Left renal cortex interstitium (tissue), 4 donors: ENCODE results near the gene SORCS3. TPM values are rescaled to one million over a fixed set of nuclear protein-coding genes. Genes with fewer than 3 reads are reported as not detected.

ENCODE experiments used
- DNase-seq, 4 donors: peaks; one replicate each; pipeline ENCODE4 v3.0.0-alpha.2; 2013; ENCODE audit warnings: low read depth in 4 of 4, low spot score in 2 of 4, missing footprints in 1 of 4
- polyA plus RNA-seq, 4 donors: library from polyadenylated mRNA; unstranded; fragments of 120-200 nt; gene quantifications; one replicate each; pipeline ENCODE4 v1.2.1, GENCODE V29; 2013; ENCODE audit not compliant: insufficient read length in 4 of 4

The SORCS3 gene
- polyA plus RNA-seq, 4 donors: 2.8 to 4.5 (median 3.8) TPM

GRCh38 chr10:105063796-105064195 is 422.7 kb downstream of the SORCS3 start:
- DNase-seq: peak in 1 of 4 donors; percentile 27

DNA sequence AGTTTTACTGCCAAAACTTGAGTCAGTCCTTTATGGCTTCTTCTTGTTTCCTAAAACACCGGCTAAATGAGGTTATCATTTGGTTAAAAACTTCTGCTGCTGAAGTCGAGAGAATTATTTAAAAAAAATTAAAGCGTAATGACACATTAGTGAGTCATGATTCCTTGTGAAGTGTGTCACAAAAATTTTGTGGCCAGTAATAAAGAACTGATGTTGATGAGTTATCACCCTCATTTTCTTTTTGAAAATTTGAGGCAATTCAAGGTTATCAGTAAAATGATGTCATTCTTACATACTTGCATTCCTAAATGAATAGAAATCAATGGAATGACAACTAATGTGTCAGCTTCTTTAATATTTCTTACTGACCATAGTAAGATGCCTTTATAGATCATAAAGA is 427.4 kb downstream of the SORCS3 start:
- no peak for DNase-seq

DNA sequence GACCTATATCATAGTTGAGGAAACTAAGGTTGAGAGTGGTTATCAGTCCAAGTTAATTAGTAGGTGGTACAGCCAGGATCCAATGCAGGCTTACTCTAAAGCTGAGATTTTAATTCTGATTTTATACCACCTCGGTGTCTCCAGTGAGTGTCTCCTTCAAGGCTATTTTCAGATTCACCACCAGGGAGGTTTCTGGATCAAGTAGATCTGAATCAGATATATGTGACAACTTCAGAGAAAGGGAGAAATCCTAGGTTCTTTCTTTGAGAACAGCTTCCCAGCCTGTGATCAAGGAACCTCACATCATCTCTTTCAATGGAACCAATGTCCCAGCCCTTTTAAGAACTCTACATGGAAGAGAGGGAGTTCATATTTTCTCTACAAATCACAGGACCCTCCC is 429.2 kb downstream of the SORCS3 start:
- no peak for DNase-seq

DNA sequence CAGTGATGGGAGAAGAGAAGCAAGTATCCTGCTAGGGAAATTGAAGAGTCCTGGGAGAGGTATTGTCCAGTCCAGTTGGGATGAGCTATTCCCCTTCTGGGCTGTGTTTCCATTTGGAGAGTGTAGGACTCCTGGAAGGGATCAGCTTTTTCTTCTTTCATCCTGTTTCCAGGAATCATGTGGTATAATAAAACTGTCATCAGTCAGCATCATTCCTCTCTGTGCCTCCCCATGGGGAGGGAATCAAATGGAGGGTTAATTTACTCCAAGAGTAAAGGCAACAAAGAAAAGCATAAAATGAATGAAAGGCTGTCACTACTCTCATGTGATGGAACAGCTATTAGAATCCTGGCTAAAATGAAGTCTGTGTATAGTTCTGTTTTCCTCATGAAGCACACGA is 429.9 kb downstream of the SORCS3 start:
- DNase-seq: no peak

DNA sequence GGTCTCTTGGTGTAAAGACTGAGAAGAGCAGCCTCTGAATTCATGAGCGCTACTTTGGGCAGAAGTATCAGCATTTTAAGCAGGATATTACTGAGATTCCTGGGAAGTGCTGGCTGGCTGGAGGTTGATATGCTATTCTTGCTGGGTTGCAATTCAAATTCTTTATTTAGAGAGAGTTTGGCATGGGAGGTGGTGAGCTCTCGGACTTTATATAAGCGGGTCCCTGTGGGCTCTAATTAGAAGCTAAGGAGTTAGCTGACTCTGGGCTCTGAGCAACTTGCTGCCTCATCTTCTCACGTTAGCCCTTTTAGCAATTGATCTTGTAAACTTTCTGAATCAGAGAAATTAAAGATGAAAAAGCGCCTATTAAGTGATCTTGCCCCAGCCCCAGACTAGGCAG is 430.9 kb downstream of the SORCS3 start:
- no peak for DNase-seq

DNA sequence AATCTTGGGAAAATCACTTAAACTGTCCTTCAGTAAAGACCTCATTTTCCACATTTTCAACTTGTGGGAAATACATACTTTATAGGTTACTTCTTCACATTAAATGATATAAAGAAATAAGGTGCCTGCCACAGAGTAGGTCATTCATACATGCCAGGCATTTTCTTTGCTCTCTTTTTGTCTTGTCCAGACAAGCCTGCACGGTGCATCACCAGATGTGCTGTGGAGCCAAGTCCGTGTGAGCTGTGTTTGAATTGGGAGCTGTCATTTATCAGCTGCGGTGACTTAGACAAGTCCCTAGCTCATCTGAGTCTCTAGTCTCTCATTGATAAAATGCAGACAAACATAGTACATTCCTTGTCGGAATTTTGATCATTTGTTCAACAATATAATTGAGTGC is 432.9 kb downstream of the SORCS3 start:
- DNase-seq: no peak

DNA sequence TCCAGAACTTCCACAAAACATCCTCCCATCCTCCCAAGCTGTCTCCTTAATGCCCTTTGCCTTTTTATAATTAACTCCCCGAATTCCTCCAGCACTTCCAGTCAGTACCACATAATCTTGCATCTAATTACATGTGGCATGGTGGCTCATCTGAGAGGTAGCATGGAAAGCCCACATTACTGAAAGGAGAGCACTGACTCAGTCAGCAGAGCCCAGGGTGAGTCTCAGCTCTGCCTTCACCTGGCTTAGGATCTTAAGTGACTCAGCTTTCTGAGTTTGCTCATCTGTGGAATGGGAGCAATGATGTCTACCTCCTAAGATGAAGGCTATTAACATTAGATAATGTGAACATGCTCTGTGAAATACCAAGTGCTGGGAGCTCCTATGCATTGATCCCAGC is 433.9 kb downstream of the SORCS3 start:
- no peak for DNase-seq

GRCh38 chr10:105085980-105086379 is 444.9 kb downstream of the SORCS3 start:
- no peak for DNase-seq

- DNase-seq: no peak
Observed at GRCh38 chr10:105094048-105094447, 453.0 kb downstream of the SORCS3 start.

DNA sequence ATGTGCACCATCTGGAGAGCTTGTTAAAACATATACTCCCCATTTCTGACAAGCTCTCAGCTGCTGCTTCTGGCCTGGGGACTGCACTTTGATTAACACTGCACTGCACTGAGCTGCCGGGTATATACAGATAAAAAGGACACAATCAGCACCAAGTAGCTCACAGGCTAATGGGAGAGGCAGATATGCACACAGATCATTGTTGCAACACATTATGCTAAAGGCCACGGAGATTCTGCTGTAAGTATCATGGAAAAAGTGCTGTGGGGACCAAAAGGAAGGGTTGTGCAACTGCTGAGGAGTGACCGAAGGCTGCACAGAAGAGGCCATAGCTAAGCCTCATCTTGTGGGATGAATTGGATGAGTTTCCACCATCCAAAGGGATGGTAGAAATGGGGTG is 455.2 kb downstream of the SORCS3 start:
- DNase-seq: no peak

DNA sequence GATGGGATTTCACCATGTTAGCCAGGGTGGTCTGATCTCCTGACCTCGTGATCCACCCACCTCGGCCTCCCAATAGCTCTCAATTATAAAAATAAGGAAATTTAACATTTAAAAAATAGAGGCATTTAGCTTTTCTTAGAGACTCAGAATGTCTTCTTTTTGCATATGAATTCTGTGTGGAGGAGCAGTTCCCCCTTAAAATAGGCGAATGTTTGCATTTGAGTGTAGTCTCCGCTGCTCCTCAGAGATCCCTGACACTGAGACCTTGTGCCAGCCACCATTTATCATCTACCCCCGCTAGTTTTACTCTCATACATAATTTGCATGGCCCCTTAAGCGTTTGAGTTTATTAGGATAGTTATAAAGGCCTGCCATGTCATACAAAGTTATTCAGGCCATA is 461.9 kb downstream of the SORCS3 start:
- no peak for DNase-seq

- DNase-seq: no peak
Observed at GRCh38 chr10:105104297-105104696, 463.2 kb downstream of the SORCS3 start.

GRCh38 chr10:105109164-105109563 is 468.1 kb downstream of the SORCS3 start:
- DNase-seq: no peak

DNA sequence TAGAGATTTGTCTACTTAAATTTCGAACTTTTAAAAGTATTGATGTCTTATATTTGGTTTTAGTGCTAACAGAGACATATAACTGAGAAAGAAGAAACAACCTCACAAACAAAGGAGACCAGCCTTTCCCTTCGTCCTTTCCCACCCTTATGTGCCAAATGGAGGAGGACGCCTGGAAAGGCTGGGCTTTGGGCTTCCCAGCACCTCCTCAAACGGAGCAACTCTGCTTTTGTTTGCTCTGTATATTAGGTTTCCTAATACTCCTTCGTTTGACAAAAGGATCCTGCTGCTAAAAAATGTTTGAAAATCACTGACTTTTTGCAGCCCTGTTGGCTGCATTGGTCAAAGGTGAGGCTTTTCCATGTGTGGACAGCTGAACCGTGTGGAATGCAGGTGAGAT is 471.8 kb downstream of the SORCS3 start:
- no peak for DNase-seq

GRCh38 chr10:105113666-105114065 is 472.6 kb downstream of the SORCS3 start:
- no peak for DNase-seq

GRCh38 chr10:105121743-105122142 is 480.7 kb downstream of the SORCS3 start:
- no peak for DNase-seq

DNA sequence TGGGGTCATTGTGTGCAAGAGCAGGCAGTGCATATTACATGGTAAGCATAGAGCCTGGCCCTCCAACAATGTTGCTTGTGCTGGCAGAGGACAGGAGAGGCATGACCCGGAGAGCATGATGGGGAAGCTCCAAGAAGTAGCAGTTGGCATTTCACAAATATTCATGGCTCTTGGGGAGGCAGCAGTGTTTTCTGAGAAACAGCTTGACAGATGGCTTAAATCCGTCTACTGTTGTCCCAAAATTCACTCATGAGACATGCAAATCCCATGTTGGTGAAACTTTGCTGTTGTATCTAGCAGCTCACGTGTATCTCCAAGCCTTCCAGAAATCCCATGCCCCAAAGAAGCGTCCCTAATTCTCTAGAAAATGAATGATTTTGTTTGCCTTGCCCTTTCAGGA is 487.0 kb downstream of the SORCS3 start:
- no peak for DNase-seq

DNA sequence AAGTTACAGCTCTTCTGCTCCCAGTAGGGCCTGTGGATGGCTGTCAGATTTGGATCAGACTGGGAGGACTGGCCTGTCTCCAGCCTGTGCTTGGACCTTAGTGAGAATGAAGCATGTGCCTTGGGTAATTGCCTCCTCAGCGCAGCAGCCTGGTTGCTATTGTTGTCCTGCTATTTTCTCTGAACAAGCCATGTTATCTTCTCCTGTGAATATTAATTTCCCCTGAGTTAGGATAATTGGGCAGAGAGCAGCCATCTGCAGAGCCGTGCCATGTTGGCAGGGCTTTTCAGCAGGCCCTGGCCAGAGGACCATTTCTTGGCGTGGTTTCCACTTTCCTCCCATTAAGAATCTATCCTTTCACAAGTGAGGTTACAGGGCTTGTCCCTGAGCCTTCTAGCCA is 497.3 kb downstream of the SORCS3 start:
- DNase-seq: no peak

DNA sequence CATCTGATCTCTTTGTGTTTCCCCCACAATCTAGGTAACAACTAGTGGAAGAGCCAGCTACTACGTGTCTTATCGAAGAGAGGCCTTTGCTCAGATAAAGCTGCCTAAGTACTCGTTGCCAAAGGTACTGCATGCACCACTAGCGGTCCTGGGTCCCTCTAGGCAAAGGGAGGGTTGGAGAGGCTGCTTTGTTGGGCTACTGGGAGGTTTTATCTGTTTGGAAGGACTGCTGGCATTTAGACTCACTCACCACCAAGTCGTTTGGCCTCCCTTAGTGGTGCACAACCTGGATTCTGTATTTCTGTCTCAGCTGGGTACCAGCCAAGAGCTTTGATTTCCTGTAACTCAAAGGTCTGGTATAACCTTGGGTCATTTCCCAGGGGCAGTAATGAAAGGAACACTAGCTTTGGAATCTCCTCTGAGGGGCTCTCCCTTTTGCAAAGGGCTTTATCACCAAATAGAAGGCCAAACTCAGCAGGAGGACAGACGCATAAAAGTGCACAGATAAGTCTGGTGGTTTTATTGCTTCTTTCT is 498.3 kb downstream of the SORCS3 start:
- DNase-seq: no peak

GRCh38 chr10:105140600-105140999 is 499.5 kb downstream of the SORCS3 start:
- no peak for DNase-seq

- DNase-seq: peak in 1 of 4 donors; percentile 5
Observed at GRCh38 chr10:105145711-105146110, 504.6 kb downstream of the SORCS3 start.

DNA sequence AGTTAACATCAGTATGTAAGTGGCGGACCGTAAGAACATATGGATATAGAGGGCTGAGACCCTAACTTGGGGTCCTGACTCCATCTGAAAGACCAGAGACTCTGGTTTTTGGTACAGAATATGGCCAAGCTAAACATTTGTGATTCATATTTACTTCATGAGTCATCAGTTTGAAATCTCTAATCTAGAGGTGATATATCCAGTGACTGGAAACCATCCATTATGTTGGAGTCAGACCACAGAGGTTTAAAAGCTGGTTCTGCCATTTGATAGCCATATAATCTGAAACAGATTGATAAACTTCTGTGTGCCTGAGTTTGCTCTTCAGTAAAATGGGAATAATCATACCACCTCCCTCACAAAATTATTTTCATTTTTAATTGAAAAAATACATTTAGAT is 505.3 kb downstream of the SORCS3 start:
- DNase-seq: no peak

DNA sequence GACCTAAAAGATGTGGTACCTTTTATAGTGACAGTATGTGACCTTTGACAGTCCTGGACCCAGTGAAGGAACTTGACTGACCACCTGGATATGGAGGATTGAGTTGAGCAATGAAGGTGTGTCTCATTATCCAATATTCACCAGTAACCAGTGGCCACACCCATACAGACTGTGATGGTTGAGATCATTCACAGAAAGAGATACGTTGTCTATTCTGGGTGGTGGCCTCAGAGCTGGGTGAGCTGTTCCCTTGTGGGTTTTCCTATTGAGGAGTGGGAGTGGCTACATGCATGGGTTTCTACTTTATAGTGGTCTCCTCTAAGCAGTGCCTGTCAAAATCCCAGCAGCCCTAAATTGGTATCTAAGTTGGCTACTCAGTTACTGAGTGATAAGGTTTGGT is 507.4 kb downstream of the SORCS3 start:
- DNase-seq: no peak
